ENCODE data around the gene PITPNC1. TPM values are rescaled to one million over a fixed set of nuclear protein-coding genes. Genes with fewer than 3 reads are reported as not detected.

Gene PITPNC1
- polyA plus RNA-seq, 1 of the 3 experiments (the other 2 are of a cell fraction) = 18.4 TPM

GRCh38 chr17:67605256-67605912 lies 228.3 kb downstream of the PITPNC1 start (continued):
- peak; percentile 87 for TF ChIP-seq REST (IDR thresholded peaks at IDR 0.05; ENCODE audit: low read depth, low read length)
- peak; percentile 71 for TF ChIP-seq GATA2 (CRISPR knock-in tag; IDR thresholded peaks at IDR 0.05)

GRCh38 chr17:67606471-67606870 lies 229.4 kb downstream of the PITPNC1 start:
- peak overlapping the region; percentile 65 for H3K4me2 ChIP-seq
- TF ChIP-seq TCF12 (IDR thresholded peaks at IDR 0.05) = peak; percentile 87
- TF ChIP-seq RFX5 (IDR thresholded peaks at IDR 0.05; ENCODE audit: low read length) = no peak
- TF ChIP-seq FOXM1 (IDR thresholded peaks at IDR 0.05; ENCODE audit: low read depth) = no peak
- TF ChIP-seq RCOR1 (IDR thresholded peaks at IDR 0.05; ENCODE audit: low read length) = peak; percentile 81
- TF ChIP-seq FOSL2 (IDR thresholded peaks at IDR 0.05; ENCODE audit: borderline replicate concordance, low read depth) = no peak
- peak; percentile 71; the same call in 1 of the 2 replicates for TF ChIP-seq MXI1 (IDR thresholded peaks at IDR 0.05; ENCODE audit: low read depth, low read length)
- TF ChIP-seq EP300 (IDR thresholded peaks at IDR 0.05; ENCODE audit: borderline replicate concordance in 1 of 2, low read depth in 1 of 2, low read length in 1 of 2) = peak; percentile 43 to 84; a peak in 3 of 4 replicates
- TF ChIP-seq NFIC (IDR thresholded peaks at IDR 0.05; ENCODE audit: borderline replicate concordance) = peak; percentile 99
- no peak for TF ChIP-seq REST (IDR thresholded peaks at IDR 0.05; ENCODE audit: low read depth, low read length)
- peak; percentile 1; the same call in 1 of the 2 replicates for TF ChIP-seq SMC3 (IDR thresholded peaks at IDR 0.05; ENCODE audit: low read depth, low read length)
- peak; percentile 57; the same call in 1 of the 2 replicates for TF ChIP-seq PBX3 (IDR thresholded peaks at IDR 0.05)
- TF ChIP-seq TAF1 (IDR thresholded peaks at IDR 0.05; ENCODE audit: borderline replicate concordance, low read depth, low read length) = no peak
- TF ChIP-seq CHD2 (IDR thresholded peaks at IDR 0.05; ENCODE audit: low read length, partially characterized antibody) = peak; percentile 56
- TF ChIP-seq GATA2 (CRISPR knock-in tag; IDR thresholded peaks at IDR 0.05) = peak; percentile 92
- no peak for TF ChIP-seq JUND (IDR thresholded peaks at IDR 0.05)
- peak; percentile 13; the same call in 1 of the 2 replicates for TF ChIP-seq RAD21 (IDR thresholded peaks at IDR 0.05; ENCODE audit: low read length)
- peak; percentile 78; the same call in 1 of the 2 replicates for TF ChIP-seq POLR2AphosphoS5 (IDR thresholded peaks at IDR 0.05; ENCODE audit: low read depth, low read length)
- no peak for TF ChIP-seq YY1 (IDR thresholded peaks at IDR 0.05; ENCODE audit: low read depth)
- ChIA-PET CTCF (interaction anchor here (0.6 to 10.5 kb wide), 15 partner anchors 12 to 582 kb away, joined by 3 to 111 read pairs (median 5); no protein-coding TSS in a partner anchor), POLR2A (interaction anchor here (0.8 to 2.8 kb wide), 5 partner anchors 77 to 227 kb away, joined by 4 to 17 read pairs (median 6); no protein-coding TSS in a partner anchor)
- peaks cover 19% of the 10 kb centered on the region for H3F3A ChIP-seq (replicated peaks; ENCODE audit: insufficient read depth)
- 0 out of 2 replicates have a peak overlapping the region, but pooled peaks have one; percentile 1 for H2AFZ ChIP-seq (ENCODE audit: low read depth)
- H3K4me1 ChIP-seq (ENCODE audit: control insufficient read depth in 1 of 2, insufficient read depth in 2 of 2, low read depth in 1 of 2, low read length in 1 of 2) = peaks cover 30 to 37% of the 10 kb centered on the region in 2 experiments
- no peaks in the 10 kb centered on the region for H3K27me3 ChIP-seq (ENCODE audit: insufficient read depth)
- no peaks in the 10 kb centered on the region for H3K9me3 ChIP-seq
- DNase-seq = peak; percentile 67
- no peak overlapping the region for H3K4me3 ChIP-seq (ENCODE audit: low read depth in 2 of 2, low read length in 1 of 2)
- no peaks in the 10 kb centered on the region for H4K20me1 ChIP-seq (ENCODE audit: insufficient read depth)
- peak overlapping the region; percentile 82 to 95; a peak in 3 of 4 replicates for H3K27ac ChIP-seq (ENCODE audit: low read depth in 2 of 2, low read length in 1 of 2)
- WGBS (ENCODE audit: low lambda C conversion rate) = 15% methylated on average over 10 of the region's 10 CpGs
- H3K79me2 ChIP-seq (ENCODE audit: insufficient read depth) = no peaks in the 10 kb centered on the region
- no peaks in the 10 kb centered on the region for H3K36me3 ChIP-seq (replicated peaks in 1 of 2; ENCODE audit: control insufficient read depth in 1 of 2, insufficient read depth in 2 of 2, low read length in 1 of 2)
- H3K9me2 ChIP-seq = no peaks in the 10 kb centered on the region
- no peak overlapping the region for H3K9ac ChIP-seq
